NOMO-1 treated with DMSO at 0.1 percent for 48 hours (cell line): Measurements from ENCODE around the gene ADCK1.
"Not testable (repeated sequence)": the region's sequence is repeated elsewhere in the genome, so short reads cannot be mapped to it uniquely, and the experiment has no call there.

Experiments
- DNase-seq: peaks from one replicate; lab custom pipeline; 2025; ENCODE audit not compliant: unreplicated experiment; lab: John Stamatoyannopoulos, UW

Gene ADCK1

GRCh38 chr14:77799863-77800730 is at the start of gene ADCK1:
Gene ADCK1, plus strand, starts transcription at chr14:77800109. Its CDS starts 18,870 bp downstream, at chr14:77818979.
- DNase-seq, result peak; percentile 82

DNA sequence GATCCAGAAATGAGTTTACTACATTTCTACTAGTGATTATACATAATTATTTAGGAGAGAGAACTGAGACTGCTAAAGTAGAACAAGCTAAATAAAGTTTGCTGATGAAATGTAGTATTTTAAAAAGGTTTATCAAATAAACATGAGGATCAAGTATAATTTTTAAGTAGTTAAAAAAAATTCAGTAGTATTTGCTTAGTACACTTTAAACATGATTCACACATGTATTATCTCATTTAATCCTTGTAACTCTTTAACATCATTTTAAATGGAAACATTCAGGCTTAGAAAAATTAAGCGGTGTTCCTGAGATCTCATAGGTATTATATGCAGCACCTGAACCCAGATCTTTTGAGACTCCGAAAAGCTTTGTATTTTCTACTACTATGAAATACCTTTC is 47.6 kb upstream of the ADCK1 start:
- DNase-seq, result no peak

DNA sequence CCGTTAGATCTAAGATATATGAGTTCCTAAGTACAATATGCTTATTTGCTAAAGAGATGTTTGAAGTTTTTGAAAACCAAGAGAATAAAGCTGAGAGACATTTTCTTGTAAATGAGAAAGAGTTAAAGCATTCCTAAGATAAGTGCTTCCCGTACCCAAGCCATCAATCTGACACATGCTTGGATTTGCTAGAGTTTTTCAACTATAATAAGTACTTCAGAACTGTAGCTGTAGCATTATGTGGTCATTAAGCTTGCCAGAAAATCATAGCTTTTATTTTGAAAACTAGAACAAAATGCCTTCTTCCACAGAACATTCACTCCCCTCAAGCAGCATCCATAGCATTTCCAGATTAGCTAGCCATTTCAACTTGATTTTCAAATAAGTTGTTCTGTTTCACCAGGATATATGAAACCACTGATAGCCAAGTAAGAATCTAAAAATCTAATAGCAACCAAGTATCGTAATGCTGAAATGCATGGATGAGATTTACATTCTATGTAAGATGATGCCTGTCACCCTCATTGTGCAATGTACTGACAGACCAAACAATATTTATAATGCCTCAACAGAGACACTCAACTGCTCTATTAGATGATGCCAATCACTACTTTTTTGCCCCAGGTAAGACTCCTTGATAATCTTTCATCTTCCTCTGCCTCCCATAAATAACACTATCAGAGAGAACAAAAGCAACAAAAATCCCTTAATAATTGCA is 47.0 kb upstream of the ADCK1 start:
- DNase-seq, result no peak

GRCh38 chr14:77760381-77761204 is 39.3 kb upstream of the ADCK1 start, which contains the start of gene SNW1:
Gene SNW1, minus strand, starts transcription at chr14:77761156. Its CDS starts 29 bp downstream, at chr14:77761127.
- peak; percentile 36 for DNase-seq

- DNase-seq, result peak; percentile 97
Observed at GRCh38 chr14:77761205-77761931, 38.5 kb upstream of the ADCK1 start.

- DNase-seq, result no peak
Observed at GRCh38 chr14:77763316-77763715, 36.6 kb upstream of the ADCK1 start.

DNA sequence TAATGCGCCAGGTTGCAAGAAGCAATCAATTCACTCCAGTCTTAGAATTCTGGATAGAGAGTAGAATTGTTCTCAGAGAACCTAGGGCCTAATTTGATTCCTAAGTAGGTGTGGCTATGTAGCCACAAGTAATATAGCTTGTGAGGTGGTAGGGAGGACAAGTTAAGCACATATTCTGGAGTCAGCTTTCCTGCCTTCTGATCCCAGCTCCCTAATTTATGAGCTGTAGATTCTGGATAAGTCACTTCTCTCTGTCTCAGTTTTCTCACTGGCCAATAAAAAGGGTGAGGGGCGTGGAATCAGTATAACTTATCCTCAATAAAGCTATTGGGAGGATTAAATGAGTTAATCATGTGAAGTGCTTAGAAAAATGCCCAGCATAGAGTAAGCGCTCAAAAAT is 35.9 kb upstream of the ADCK1 start:
- DNase-seq, result no peak

GRCh38 chr14:77768442-77769069 is 31.4 kb upstream of the ADCK1 start:
- not testable (repeated sequence) for DNase-seq

- DNase-seq, result not testable (repeated sequence)
Observed at GRCh38 chr14:77773966-77774365, 25.9 kb upstream of the ADCK1 start.

- no peak for DNase-seq
Observed at GRCh38 chr14:77782202-77782601, 17.7 kb upstream of the ADCK1 start.

DNA sequence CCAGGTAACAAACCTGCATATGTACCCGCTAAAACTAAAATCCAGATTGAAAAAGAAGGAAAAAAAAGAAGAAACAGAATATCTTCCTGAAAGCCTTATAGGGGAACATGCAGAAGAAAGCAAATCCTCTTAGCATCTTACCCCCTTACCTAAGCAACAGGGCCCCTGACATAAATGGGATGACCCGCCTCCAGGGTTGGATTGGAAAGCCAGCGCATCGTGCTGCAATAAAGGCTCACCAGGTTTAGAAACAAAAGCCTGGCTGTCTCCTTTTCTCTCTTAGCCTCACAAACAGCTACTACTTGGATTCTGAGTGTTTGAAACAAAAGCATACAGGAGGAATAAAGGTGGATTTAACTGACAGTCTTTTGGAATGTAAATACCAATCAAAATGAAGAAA is 13.8 kb upstream of the ADCK1 start:
- no peak for DNase-seq

- no peak for DNase-seq
Observed at GRCh38 chr14:77790566-77791224, 9.2 kb upstream of the ADCK1 start.

GRCh38 chr14:77791225-77791600 is 8.7 kb upstream of the ADCK1 start:
- DNase-seq, result no peak

DNA sequence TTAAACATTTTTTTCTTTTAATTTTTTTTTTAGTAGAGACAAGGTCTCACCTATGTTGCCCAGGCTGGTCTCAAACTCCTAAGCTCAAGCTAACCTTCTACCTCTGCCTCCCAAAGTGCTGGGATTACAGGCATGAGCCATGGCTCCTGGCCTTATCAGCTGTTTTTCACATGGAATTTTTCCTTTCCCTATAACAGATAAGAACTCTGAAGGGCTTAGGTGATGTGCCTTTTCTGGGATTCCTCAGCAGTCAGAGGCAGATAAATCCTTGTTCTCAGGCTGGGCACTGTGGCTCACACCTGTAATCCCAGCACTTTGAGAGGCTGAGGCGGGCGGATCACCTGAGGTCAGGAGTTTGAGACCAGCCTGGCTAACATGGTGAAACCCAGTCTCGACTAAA is 6.7 kb upstream of the ADCK1 start:
- DNase-seq, result not testable (repeated sequence)

DNA sequence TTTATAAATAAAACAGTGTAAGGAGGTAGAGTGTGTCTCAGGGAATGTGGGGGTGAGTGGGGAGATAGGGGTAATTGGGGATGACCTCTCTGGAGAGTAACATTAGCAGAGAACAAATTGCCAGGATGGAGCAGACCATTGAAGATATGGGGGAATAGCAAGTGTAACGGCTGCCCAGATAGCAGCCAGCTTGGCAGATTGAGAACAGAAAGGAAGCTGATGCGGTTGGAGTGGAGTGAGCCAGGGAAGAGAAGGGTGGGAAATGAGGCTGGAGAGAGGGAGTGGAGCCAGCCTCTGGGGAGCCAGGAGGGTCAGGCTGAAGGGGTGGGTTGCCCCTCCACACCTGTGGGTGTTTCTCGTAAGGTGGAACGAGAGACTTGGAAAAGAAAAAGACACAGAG is 5.6 kb upstream of the ADCK1 start:
- DNase-seq, result no peak

GRCh38 chr14:77799456-77799855 is 453 bp upstream of the ADCK1 start:
- not testable (repeated sequence) for DNase-seq

- no peak for DNase-seq
Observed at GRCh38 chr14:77800814-77801213, 905 bp downstream of the ADCK1 start.

DNA sequence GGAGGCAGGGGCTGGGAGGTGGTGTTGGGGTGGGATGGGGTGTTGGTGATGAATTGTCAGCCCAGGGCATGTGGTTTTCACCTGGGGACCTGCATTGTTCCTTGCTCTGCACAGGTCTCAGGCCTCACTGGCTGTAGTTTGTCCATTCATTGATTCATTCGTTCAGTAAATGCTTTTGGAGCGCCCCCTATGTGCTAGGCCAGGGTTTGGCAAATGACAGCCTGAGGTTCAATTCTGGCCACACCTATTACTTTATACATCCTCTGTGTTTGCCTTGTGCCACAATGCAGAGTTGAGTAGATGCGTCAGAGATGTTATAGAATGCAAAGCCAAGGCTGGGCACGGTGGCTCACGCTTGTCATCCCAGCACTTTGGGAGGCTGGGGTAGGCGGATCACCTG is 4.7 kb downstream of the ADCK1 start:
- DNase-seq, result peak; percentile 17

- DNase-seq, result no peak
Observed at GRCh38 chr14:77805706-77806105, 5.8 kb downstream of the ADCK1 start.

GRCh38 chr14:77808250-77808649 is 8.3 kb downstream of the ADCK1 start:
- no peak for DNase-seq
